IPS-11a (cell line): ENCODE measurements around the gene TMC1.

ENCODE experiments used
- H3K4me3 ChIP-seq: one replicate; pipeline ENCODE4 v1.5.1; 2013; ENCODE audit warnings: low read depth, low read length, control low read depth

The TMC1 gene

DNA sequence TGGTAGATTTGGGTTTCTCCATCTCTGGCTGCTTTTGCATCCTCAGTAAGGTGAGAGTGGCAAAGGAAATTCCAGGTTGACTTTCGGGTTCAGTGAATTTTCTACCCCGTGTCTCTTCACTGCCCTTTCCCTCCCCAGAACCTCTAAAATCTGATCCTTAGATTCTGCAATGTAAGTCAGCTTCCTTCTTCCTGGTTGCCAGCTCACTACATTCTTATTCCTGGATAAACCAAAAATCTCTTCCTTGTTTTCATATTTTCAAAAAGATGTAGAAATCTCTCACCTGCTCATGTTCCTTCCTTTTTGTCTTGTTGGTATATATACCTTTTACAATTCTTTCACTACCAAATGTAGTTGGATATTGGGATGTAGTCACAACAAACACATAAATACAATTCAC lies 145.8 kb downstream of the TMC1 start:
- no peak overlapping the region for H3K4me3 ChIP-seq

DNA sequence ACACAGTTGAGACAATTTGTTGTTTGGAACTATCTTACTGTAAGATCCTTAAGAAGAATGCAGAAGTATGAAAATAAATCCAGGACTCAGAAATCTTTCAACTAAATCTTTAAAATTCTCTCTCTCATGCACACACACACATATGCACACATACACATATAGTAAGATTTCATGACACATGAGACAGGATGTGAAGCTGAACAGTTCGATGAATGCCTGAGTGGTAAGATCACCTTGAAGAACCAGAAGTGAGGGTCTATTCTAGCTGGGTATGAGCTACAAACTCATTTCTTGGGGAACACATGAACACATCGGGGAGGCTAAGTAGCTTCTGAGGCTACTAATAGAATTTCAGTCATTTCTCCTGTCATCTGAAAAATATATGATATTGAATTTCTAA lies 153.6 kb downstream of the TMC1 start:
- no peak overlapping the region for H3K4me3 ChIP-seq

DNA sequence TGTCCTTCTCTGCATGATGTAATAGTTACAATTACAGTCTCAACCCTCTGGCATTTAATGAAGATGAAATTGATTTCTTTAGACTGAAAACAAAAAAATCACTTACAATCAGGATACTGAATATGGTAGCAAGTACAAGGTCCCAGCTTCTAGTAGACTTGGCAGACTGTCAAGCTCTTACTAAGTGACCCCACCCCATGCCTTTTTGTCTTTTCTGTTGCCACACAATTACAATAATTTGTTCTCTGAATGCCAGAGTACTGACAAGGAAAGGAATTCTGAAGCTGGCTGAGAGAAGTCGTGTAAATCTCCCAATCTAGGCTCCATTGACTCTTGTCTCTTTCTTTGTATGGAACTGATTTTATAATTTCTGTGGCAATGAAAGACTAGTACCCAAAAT lies 154.2 kb downstream of the TMC1 start:
- no peak overlapping the region for H3K4me3 ChIP-seq

GRCh38 chr9:72680593-72681282 lies 159.3 kb downstream of the TMC1 start:
- no peak overlapping the region for H3K4me3 ChIP-seq

- no peak overlapping the region for H3K4me3 ChIP-seq
These were observed 159.8 kb downstream of the TMC1 start for GRCh38 chr9:72681283-72681630.

GRCh38 chr9:72684615-72685014 lies 163.2 kb downstream of the TMC1 start:
- H3K4me3 ChIP-seq = no peak overlapping the region

DNA sequence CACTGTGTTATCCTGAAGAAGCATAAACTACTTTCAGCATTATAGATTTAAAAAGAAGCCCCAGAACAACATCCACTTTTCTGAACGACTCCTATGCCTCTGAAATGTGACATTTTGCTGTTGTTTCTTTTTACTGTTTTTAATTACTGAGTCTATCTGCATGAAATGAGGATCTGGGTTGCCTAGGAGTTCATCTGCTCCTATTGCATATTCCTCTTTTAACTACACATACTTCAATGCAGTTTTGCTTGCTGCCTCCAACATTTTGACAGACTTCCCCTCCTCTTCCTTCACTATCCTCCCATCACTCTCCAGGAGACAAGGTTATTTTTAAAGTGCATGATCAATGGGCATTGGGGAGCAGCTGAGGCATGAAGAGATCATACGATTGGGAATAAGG lies 164.5 kb downstream of the TMC1 start:
- H3K4me3 ChIP-seq = no peak overlapping the region

DNA sequence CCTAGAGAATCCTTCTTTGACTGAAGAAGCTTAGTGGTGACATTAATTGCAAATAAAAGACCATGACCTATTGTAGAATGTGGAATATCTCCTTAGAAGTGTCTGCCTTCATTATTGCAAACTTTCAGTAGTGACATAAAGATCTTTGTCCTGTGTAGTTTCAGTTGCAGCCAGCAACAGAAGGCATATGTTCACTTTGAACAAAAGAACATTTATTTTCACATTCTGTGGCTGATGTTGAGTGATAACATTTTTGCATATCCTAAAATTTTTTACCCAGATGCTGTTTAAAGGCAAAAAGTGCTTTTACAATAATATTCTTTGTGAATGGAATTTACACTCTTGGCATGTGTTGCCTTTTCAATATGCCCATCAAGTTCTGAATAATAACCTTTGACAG lies 165.9 kb downstream of the TMC1 start:
- no peak overlapping the region for H3K4me3 ChIP-seq

DNA sequence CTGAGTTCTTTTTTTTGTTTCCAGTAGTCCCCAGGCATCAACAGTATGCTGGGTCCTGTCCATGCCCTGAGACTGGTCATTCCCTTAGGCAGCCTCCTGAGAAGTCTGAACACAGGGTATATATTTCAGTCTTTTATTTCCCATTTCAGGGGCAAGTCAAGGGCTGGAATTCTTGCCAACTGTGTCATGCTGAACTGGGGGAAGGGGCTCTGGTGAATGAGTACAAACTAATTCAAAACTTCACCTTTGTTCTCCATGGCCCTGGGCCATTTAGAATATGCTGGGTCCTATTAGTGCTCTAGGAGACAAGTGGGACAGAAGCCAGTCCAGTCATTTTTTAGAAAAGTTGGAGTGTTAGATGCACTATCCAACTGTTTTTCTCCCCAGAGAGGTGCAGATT lies 170.3 kb downstream of the TMC1 start:
- no peak overlapping the region for H3K4me3 ChIP-seq

- no peak overlapping the region for H3K4me3 ChIP-seq
These were observed 174.0 kb downstream of the TMC1 start for GRCh38 chr9:72695365-72695764.

- no peak overlapping the region for H3K4me3 ChIP-seq
These were observed 175.1 kb downstream of the TMC1 start for GRCh38 chr9:72696511-72696910.

- H3K4me3 ChIP-seq = no peak overlapping the region
These were observed 180.1 kb downstream of the TMC1 start for GRCh38 chr9:72701510-72701909.

DNA sequence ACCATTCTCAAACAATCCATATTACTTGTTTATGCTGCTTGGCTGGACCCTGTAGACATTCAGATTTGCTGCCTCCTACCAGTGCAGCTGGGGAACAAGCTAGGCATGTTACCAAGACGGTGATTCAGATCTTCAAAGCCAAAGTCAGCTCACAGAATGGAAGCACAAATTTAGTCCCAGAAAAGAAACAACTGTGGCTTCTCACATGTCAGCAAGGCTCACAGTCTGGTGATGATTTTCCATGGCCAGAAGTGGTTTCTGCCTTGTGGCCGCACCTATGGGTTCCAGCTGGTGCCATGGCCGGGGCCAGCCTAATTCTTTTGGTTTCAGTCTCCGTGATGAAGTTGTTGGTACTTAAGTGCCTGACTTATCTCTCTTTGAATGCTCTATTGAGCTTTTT lies 182.2 kb downstream of the TMC1 start:
- no peak overlapping the region for H3K4me3 ChIP-seq

DNA sequence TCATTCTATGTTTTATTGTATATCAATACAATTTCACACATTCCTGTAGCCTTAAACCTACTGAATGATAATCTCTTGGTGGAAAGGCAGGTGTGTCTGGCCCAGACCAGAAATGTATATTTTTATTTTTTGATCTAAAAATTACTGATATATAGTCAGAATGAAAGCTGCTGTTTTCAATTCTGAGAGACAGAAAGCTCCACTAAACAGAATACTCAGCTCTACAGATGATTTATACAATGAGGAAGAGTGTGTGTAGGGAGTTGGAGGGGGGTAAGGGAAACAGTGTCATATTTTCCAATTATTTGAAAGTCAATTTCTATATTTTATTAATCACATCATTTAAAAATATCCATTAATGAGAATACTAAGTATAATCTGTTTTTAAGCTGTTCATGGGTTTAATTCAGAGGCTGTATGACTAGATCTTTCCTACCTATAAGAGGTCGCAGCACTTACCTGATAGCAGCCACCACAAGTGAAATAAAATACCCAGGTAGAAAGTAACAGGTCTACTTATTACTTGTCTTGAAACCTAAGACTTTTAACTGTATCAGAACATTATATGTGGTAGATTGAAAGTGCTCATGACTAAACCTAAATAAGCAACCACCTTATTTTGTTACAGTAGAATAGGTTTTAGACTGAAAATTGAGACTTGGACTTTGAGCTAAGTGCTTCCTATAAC lies 183.4 kb downstream of the TMC1 start:
- no peak overlapping the region for H3K4me3 ChIP-seq

GRCh38 chr9:72718503-72718902 lies 197.1 kb downstream of the TMC1 start:
- H3K4me3 ChIP-seq = no peak overlapping the region

- no peak overlapping the region for H3K4me3 ChIP-seq
These were observed 199.7 kb downstream of the TMC1 start for GRCh38 chr9:72721067-72721466.

- no peak overlapping the region for H3K4me3 ChIP-seq
These were observed 205.5 kb downstream of the TMC1 start for GRCh38 chr9:72726947-72727346.

DNA sequence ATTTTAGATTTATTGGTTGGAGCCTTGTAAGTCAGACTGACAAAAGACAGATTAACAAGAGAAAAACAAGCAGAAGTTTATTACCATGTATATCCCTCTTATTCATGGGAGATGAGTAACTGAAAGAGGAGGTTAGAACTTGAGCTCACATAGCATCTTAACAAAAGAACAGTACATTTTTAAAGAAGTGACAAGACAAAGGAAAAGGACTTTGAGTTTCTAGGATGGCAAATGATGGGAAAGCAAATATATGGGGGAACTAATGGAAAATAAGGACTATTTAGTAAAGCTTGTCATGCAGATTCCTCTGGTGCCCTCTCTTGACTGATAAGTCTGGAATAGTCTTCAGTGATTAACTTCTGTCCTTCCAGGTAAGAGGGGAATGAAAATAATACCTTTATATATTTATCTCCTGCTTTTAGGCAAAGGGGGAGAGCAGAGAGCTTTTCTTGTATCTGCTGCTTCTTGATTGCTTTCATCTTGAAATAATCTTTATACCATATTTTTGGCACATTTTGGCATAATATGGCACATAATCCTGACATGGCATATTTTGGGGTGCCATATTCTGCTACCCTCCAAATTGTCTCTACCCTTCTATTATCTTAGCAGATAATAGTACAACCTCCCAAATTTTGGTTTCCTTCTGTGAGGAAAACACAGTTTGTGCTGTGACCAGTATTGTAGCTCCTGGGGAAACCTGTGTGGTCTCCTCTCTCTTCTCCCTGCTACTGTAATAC lies 206.8 kb downstream of the TMC1 start:
- H3K4me3 ChIP-seq = no peak overlapping the region

- H3K4me3 ChIP-seq = no peak overlapping the region
These were observed 212.5 kb downstream of the TMC1 start for GRCh38 chr9:72733895-72734294.

GRCh38 chr9:72734631-72735030 lies 213.2 kb downstream of the TMC1 start:
- H3K4me3 ChIP-seq = no peak overlapping the region

DNA sequence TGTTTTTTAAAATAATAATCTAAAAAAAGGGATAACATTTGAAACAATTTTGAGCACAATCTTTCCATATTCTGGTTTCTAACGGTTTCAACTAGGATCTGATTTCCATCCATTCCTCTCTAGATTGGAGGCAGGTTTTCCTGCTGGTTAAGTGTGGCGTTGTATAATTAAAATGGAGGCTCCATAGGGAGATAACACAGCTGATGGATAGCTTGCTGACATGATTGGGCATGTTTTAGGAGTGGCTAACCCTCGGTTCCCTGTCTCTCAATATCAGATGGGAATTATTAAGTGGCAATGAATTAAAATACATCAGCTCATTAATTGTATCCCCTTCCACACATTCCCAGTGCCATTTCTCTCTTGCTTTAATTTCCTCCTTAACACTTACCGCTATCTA lies 222.4 kb downstream of the TMC1 start:
- H3K4me3 ChIP-seq = no peak overlapping the region

- H3K4me3 ChIP-seq = no peak overlapping the region
These were observed 227.9 kb downstream of the TMC1 start for GRCh38 chr9:72749276-72749675.
